Thymus (tissue), 11 donors: ENCODE data around the gene CMC2. TPM values are rescaled to one million over a fixed set of nuclear protein-coding genes. Genes with fewer than 3 reads are reported as not detected.

Experiments used
- DNase-seq, 9 donors: peaks; one replicate each; pipeline ENCODE4 v3.0.0-alpha.2; 2013; ENCODE audit warnings: low spot score in 9 of 9, low read depth in 6 of 9, missing footprints in 1 of 9
- H3K27ac ChIP-seq, 2 donors: one replicate each; pipeline ENCODE4 v1.5.1; 2013; ENCODE audit warnings: control low read depth in 1 of 2, low read depth in 1 of 2, low read length in 1 of 2, mild to moderate bottlenecking in 1 of 2, moderate library complexity in 1 of 2
- H3K27me3 ChIP-seq, 2 donors: one replicate each; pipeline ENCODE4 v1.5.1; 2013; ENCODE audit warnings: low read length in 1 of 2; ENCODE audit not compliant: control insufficient read depth in 2 of 2, insufficient read depth in 1 of 2
- H3K36me3 ChIP-seq, 2 donors: one replicate each; pipeline ENCODE4 v1.5.1; 2013; ENCODE audit warnings: low read length in 1 of 2, mild to moderate bottlenecking in 1 of 2, moderate library complexity in 1 of 2; ENCODE audit not compliant: control insufficient read depth in 2 of 2, insufficient read depth in 2 of 2
- H3K4me1 ChIP-seq, 2 donors: one replicate each; pipeline ENCODE4 v1.5.1; 2013; ENCODE audit warnings: low read length in 2 of 2; ENCODE audit not compliant: control insufficient read depth in 2 of 2, insufficient read depth in 2 of 2
- H3K4me3 ChIP-seq, 2 donors: one replicate each; pipeline ENCODE4 v1.5.1; 2013; ENCODE audit warnings: low read length in 2 of 2, control low read depth in 1 of 2, mild to moderate bottlenecking in 1 of 2
- H3K9me3 ChIP-seq, 2 donors: one replicate each; pipeline ENCODE4 v1.5.1; 2013; ENCODE audit warnings: low read length in 1 of 2, mild to moderate bottlenecking in 1 of 2; ENCODE audit not compliant: control insufficient read depth in 2 of 2, insufficient read depth in 1 of 2
- whole genome bisulfite sequencing: extraction: QIAGEN DNeasy Blood & Tissue Kit; methylation state at CpG from one replicate; pipeline ENCODE4 v1.1.7; 2013; 5-methylcytosine and 5-hydroxymethylcytosine counted together
- polyA plus RNA-seq: library from polyadenylated mRNA; stranded (reverse); fragments of 200-250 nt; gene quantifications from one replicate; pipeline ENCODE4 v1.2.3, GENCODE V29; 2013
- total RNA-seq: library from RNA; stranded (reverse); fragments of 120-200 nt; gene quantifications from one replicate; pipeline ENCODE4 v1.2.4, GENCODE V29; 2013
- donor health status: healthy.

Gene CMC2
- total and polyA plus RNA-seq, 2 donors: 58.5 to 94.3 TPM

DNA sequence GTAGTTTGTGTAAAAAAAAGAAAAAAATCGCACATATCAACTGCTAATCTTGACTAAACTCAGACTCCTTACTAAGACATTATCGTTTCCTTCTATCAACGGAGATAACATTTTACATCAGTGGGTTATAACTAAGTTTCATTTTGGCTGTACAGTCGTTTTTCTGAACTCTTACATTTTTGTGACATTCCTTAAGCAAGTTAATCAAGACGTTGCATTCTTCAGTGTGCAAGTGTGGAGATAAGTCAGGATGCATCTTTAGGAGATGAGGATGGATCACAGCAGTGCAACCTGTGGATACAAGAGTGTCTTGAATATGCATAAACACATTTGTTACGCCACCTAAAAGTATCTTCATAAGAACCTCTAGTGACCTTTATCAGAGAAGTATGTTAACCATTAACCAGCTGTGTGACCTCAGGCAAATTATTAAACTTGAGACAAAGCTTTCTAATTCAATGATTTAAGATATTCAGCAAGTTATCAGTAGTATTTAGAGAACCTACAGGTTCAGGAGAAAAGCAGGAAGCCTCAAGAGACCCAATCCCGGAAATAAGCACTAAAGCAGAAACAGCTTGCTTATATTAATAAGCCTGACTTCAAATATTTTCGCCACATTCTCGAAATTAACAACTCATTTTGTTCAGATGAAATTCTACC is 9.4 kb downstream of the CMC2 start:
- peak in 1 of 9 donors; percentile 10 for DNase-seq
- Histone ChIP-seq H3K27ac (peak overlapping the region in 1 of 2 donors; percentile 7), H3K36me3 (no peaks in the 10 kb centered on the region), H3K9me3 (no peaks in the 10 kb centered on the region), H3K4me3 (peak overlapping the region in 1 of 2 donors; percentile 37), H3K4me1 (no peaks in the 10 kb centered on the region), H3K27me3 (no peaks in the 10 kb centered on the region)
- WGBS: 21% methylated on average over 9 of the region's 9 CpGs

GRCh38 chr16:80996688-80997138 is 10.0 kb downstream of the CMC2 start:
- H3K9me3 ChIP-seq: no peaks in the 10 kb centered on the region
- no peak overlapping the region for H3K27ac ChIP-seq
- peak overlapping the region in 1 of 2 donors; percentile 37 for H3K4me3 ChIP-seq
- no peaks in the 10 kb centered on the region for H3K27me3 ChIP-seq
- no peaks in the 10 kb centered on the region for H3K36me3 ChIP-seq
- H3K4me1 ChIP-seq: no peaks in the 10 kb centered on the region
- 44% methylated on average over 4 of the region's 4 CpGs for WGBS
- no peak for DNase-seq

DNA sequence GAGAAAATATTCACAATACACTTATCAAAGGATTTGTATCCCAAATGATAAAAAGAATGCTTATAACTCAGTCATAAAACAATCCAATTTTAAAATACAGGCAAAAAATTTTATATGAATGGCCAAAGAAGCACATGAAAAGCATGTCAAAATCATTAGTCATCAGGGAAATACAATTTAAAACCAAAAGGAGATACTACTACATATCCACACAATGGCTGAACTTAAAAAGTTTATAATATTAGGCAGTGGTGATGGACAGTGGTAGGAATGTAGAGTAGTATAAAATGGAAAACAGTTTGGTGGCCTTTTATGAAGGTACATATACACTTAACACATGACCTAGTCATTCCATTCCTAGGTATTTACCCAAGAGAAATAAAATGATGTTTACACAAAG is 12.2 kb downstream of the CMC2 start:
- DNase-seq: no peak
- H3K4me1 ChIP-seq: no peaks in the 10 kb centered on the region
- H3K36me3 ChIP-seq: peaks cover 6% of the 10 kb centered on the region in 2 donors
- no peaks in the 10 kb centered on the region for H3K27me3 ChIP-seq
- H3K27ac ChIP-seq: no peak overlapping the region
- H3K9me3 ChIP-seq: no peaks in the 10 kb centered on the region
- no peak overlapping the region for H3K4me3 ChIP-seq

GRCh38 chr16:80993834-80994233 is 12.9 kb downstream of the CMC2 start:
- H3K4me1 ChIP-seq: no peaks in the 10 kb centered on the region
- no peaks in the 10 kb centered on the region for H3K9me3 ChIP-seq
- no peak for DNase-seq
- no peaks in the 10 kb centered on the region for H3K27me3 ChIP-seq
- no peak overlapping the region for H3K27ac ChIP-seq
- H3K36me3 ChIP-seq: peaks cover 6% of the 10 kb centered on the region in 2 donors
- H3K4me3 ChIP-seq: no peak overlapping the region

GRCh38 chr16:80993307-80993706 is 13.4 kb downstream of the CMC2 start:
- Histone ChIP-seq H3K27me3 (no peaks in the 10 kb centered on the region), H3K27ac (no peak overlapping the region), H3K9me3 (no peaks in the 10 kb centered on the region), H3K4me3 (no peak overlapping the region), H3K4me1 (no peaks in the 10 kb centered on the region), H3K36me3 (peaks cover 6% of the 10 kb centered on the region in 2 donors)
- no peak for DNase-seq
- 80% methylated on average over 6 of the region's 6 CpGs for WGBS

DNA sequence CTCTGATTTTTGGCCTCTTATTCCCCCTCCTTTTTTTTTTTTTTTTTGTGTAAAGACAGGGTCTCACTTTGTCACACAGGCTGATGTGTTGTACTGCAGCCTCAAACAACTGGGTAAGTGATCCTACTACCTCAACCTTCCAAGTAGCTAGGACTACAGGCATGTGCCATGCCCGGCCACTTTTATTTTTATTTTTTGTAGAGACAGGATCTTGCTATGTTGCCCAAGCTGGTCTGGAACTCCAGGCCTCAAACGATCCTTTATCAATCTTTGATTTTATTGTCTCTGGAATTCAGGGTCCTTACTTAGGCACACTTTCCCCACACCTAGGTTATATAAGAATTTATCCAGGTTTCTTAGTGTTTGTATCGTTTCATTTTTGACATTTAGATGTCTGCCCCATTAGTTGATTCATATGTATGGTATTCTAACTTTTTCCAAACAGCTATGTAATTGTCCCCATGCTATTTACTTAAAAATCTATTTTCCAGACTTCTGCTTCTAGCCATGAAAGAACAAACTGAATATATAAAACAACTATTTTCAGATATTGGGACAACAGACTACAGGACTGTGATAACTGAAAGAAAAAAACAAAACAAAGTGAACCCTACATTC is 13.9 kb downstream of the CMC2 start:
- WGBS: 64% methylated on average over 3 of the region's 3 CpGs
- H3K27ac ChIP-seq: no peak overlapping the region
- no peak overlapping the region for H3K4me3 ChIP-seq
- H3K36me3 ChIP-seq: peaks cover 6% of the 10 kb centered on the region in 2 donors
- no peaks in the 10 kb centered on the region for H3K27me3 ChIP-seq
- no peaks in the 10 kb centered on the region for H3K4me1 ChIP-seq
- DNase-seq: no peak
- no peaks in the 10 kb centered on the region for H3K9me3 ChIP-seq

- WGBS: 65% methylated on average over 6 of the region's 6 CpGs
- H3K27me3 ChIP-seq: no peaks in the 10 kb centered on the region
- no peak overlapping the region for H3K4me3 ChIP-seq
- DNase-seq: no peak
- H3K27ac ChIP-seq: no peak overlapping the region
- H3K9me3 ChIP-seq: no peaks in the 10 kb centered on the region
- H3K36me3 ChIP-seq: peaks cover 6% of the 10 kb centered on the region in 2 donors
- H3K4me1 ChIP-seq: peaks cover 0 to 3% of the 10 kb centered on the region in 2 donors
Observed at GRCh38 chr16:80991792-80992430, 14.8 kb downstream of the CMC2 start.

GRCh38 chr16:80990978-80991377 is 15.7 kb downstream of the CMC2 start:
- no peak for DNase-seq
- no peaks in the 10 kb centered on the region for H3K27me3 ChIP-seq
- no peaks in the 10 kb centered on the region for H3K9me3 ChIP-seq
- H3K27ac ChIP-seq: no peak overlapping the region
- peaks cover 6% of the 10 kb centered on the region in 2 donors for H3K36me3 ChIP-seq
- WGBS: 86% methylated on average over 2 of the region's 2 CpGs
- peaks cover 0 to 3% of the 10 kb centered on the region in 2 donors for H3K4me1 ChIP-seq
- H3K4me3 ChIP-seq: no peak overlapping the region

DNA sequence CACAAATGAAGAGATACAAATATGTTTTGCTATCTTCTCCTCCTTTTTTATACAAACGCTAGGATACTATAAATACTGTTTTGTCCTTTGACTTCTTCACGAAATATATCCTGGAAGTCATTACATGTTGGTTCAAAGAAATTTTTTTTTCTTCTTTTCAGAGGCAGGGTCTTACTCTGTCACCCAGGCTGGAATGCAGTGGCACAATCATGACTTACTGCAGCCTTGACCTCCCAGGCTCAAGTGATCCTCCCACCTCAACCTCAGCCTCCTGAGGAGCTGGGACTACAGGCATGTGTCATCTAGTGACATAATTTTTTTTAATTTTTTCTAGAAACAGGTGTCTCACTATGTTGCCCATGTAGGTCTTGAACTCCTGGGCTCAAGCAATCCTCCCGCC is 16.1 kb downstream of the CMC2 start:
- DNase-seq: no peak
- Histone ChIP-seq H3K9me3 (no peaks in the 10 kb centered on the region), H3K27me3 (no peaks in the 10 kb centered on the region), H3K36me3 (peaks cover 6% of the 10 kb centered on the region in 2 donors), H3K27ac (no peak overlapping the region), H3K4me1 (peaks cover 0 to 3% of the 10 kb centered on the region in 2 donors), H3K4me3 (no peak overlapping the region)
- 98% methylated on average over 3 of the region's 3 CpGs for WGBS
